Thyroid gland (tissue), 4 donors: ENCODE results near the gene ZNF438. TPM values are rescaled to one million over a fixed set of nuclear protein-coding genes. Genes with fewer than 3 reads are reported as not detected.

Experiments used
- DNase-seq, 2 donors: peaks; one replicate each; pipeline ENCODE4 v3.0.0-alpha.2; 2019
- H3K27ac ChIP-seq, 3 donors: fragments of 200-600 bp; sonication (generic); 1 replicate in 2 of 3; 2 replicates in 1 of 3; pipeline ENCODE4 v1.5.1; 2016 to 2019; ENCODE audit warnings: mild to moderate bottlenecking in 1 of 3, moderate library complexity in 1 of 3
- H3K27me3 ChIP-seq: fragments of 200-600 bp; sonication (generic); one replicate; pipeline ENCODE4 v1.5.1; 2019
- H3K36me3 ChIP-seq, 2 donors: fragments of 200-600 bp; sonication (generic); one replicate each; pipeline ENCODE4 v1.5.1; 2016 to 2019
- H3K4me1 ChIP-seq, 2 donors: fragments of 200-600 bp; sonication (generic); one replicate each; pipeline ENCODE4 v1.5.1; 2017 to 2019
- H3K4me3 ChIP-seq, 3 donors: fragments of 200-600 bp; sonication (generic); replicated peaks in 1 of 3; 1 replicate in 2 of 3; 2 replicates in 1 of 3; pipeline ENCODE4 v1.5.1; 2016; ENCODE audit warnings: mild to moderate bottlenecking in 1 of 3
- H3K9me3 ChIP-seq: fragments of 200-600 bp; sonication (generic); one replicate; pipeline ENCODE4 v1.5.1; 2017
- POLR2A ChIP-seq, 2 donors: fragments of 450-650 bp; IDR thresholded peaks; one replicate each; pipeline ENCODE4 v1.6.1; 2017; ENCODE audit warnings: antibody characterized with exemption in 2 of 2, mild to moderate bottlenecking in 2 of 2, moderate library complexity in 1 of 2
- WGBS, 2 donors: methylation state at CpG; one replicate each; pipeline ENCODE4 v1.1.5; 2017; 5-methylcytosine and 5-hydroxymethylcytosine counted together
- intact Hi-C: fragments of 100-400 bp; cut with DNase I; formaldehyde crosslinking; loops from one replicate; pipeline ENCODE4 v1.15.1; 2023
- total RNA-seq, 4 donors: library from RNA; depleted of rRNA; stranded (reverse); fragments of >200 nt; gene quantifications; one replicate each; pipeline ENCODE4 v1.2.3, GENCODE V29; 2016
- TF ChIP-seq, protein P1 (sequence below), 6 experiments: fragments of 200-600 bp in 3 of 6; fragments of 450-650 bp in 3 of 6; sonication (generic) in 3 of 6; IDR thresholded peaks; one replicate each; pipeline ENCODE4 v1.5.1; 2016 to 2019; ENCODE audit warnings: antibody characterized with exemption in 6 of 6, mild to moderate bottlenecking in 2 of 6, inconsistent platforms in 1 of 6, moderate library complexity in 1 of 6

Gene ZNF438
- total RNA-seq, 4 donors from 2014 or later: 19.2 to 21.8 (median 20.3) TPM

DNA sequence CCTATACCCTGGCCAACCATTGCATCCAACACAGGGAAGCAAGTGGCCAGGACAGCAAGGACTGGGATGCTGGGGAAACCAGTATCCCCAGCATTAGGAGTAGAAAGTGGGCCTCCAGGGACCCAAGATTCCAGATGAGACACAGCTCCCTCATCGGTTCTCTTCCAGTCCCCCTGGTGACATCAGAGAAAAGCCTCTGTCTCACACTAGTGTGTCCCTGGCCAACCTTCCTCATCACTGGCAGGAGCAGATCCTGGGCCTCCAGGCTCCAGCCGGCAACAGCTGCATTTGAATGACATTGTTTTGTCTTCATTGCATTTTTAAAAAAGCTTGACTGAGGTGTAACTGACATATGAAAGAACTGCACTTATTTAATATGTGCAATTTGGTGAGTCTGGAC is 224.8 kb downstream of the ZNF438 start:
- no peak overlapping the region for H3K4me3 ChIP-seq
- H3K9me3 ChIP-seq: no peaks in the 10 kb centered on the region
- H3K36me3 ChIP-seq: no peaks in the 10 kb centered on the region
- intact Hi-C loops: no loop called here
- H3K27ac ChIP-seq: no peak overlapping the region
- H3K27me3 ChIP-seq: no peaks in the 10 kb centered on the region
- H3K4me1 ChIP-seq: peaks cover 6 to 15% of the 10 kb centered on the region in 2 donors
- 57 to 85% methylated on average over 2 of the region's 2 CpGs for WGBS, 2 donors
- TF ChIP-seq, protein P1, sequence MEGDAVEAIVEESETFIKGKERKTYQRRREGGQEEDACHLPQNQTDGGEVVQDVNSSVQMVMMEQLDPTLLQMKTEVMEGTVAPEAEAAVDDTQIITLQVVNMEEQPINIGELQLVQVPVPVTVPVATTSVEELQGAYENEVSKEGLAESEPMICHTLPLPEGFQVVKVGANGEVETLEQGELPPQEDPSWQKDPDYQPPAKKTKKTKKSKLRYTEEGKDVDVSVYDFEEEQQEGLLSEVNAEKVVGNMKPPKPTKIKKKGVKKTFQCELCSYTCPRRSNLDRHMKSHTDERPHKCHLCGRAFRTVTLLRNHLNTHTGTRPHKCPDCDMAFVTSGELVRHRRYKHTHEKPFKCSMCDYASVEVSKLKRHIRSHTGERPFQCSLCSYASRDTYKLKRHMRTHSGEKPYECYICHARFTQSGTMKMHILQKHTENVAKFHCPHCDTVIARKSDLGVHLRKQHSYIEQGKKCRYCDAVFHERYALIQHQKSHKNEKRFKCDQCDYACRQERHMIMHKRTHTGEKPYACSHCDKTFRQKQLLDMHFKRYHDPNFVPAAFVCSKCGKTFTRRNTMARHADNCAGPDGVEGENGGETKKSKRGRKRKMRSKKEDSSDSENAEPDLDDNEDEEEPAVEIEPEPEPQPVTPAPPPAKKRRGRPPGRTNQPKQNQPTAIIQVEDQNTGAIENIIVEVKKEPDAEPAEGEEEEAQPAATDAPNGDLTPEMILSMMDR (IDR thresholded peaks at IDR 0.05): no peak
- TF ChIP-seq POLR2A (IDR thresholded peaks at IDR 0.05): no peak
- no peak for DNase-seq

DNA sequence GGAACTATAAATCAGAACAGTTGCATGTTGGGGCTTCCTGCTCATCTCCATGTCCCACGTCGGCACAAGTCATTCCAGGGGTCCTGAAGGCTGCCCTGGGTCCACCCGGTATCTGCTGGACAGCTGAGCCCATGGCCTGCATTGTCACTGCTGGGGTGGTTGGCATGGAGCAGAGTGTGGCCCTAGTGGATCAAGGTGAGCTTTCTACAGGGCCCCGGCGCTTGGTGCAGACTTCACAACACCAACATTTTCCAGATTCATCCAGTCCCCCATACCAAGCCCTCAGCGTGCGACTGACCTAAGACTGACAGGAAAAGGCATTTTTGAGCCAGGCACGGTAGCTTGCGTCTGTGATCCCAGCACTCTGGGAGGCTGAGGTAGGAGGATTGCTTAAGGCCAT is 226.6 kb downstream of the ZNF438 start:
- H3K27ac ChIP-seq: peak overlapping the region in 2 of 3 donors; percentile 9 to 12
- TF ChIP-seq, protein P1 (IDR thresholded peaks at IDR 0.05): no peak
- no peak for TF ChIP-seq POLR2A (IDR thresholded peaks at IDR 0.05)
- 89 to 93% methylated on average over 6 to 9 of the region's 9 CpGs for WGBS, 2 donors

DNA sequence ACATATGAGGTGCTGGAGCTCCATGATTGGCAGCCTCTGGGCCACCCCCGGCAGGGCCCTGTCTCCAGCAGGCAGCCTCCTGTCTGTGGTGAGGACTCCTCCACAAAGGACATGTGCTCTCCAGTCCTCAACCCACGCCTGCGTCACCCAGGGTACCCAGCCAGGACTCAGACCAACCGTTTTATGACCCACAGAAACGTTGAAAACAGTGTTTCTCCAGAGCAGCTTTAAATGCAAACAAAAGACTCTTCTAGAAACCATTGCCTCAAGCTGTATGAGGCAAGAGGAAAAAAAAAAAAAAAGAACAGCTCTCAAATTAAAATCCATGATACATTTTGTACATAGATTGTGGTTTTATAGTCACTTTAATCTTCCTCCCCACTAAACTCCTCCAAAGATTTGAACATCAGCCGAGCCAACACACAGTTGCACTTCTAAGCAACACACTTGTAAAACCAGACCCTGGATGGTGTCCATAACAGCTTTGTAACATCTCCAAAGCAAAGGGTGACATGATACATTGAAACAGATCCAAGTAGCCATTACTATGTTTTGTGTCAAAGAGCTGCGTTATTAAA is 227.1 kb downstream of the ZNF438 start:
- DNase-seq: no peak
- no peaks in the 10 kb centered on the region for H3K36me3 ChIP-seq
- H3K27ac ChIP-seq: peak overlapping the region in 2 of 3 donors; percentile 9 to 12
- no peak overlapping the region for H3K4me3 ChIP-seq
- H3K9me3 ChIP-seq: no peaks in the 10 kb centered on the region
- intact Hi-C loops: no loop called here
- no peaks in the 10 kb centered on the region for H3K4me1 ChIP-seq
- TF ChIP-seq, protein P1 (IDR thresholded peaks at IDR 0.05): no peak
- TF ChIP-seq POLR2A (IDR thresholded peaks at IDR 0.05): no peak
- 68 to 76% methylated on average over 7 of the region's 7 CpGs for WGBS, 2 donors
- H3K27me3 ChIP-seq: no peaks in the 10 kb centered on the region

More for the DNA sequence above, 226.6 kb downstream of the ZNF438 start:
- intact Hi-C loops: no loop called here
- H3K9me3 ChIP-seq: no peaks in the 10 kb centered on the region
- no peak for DNase-seq
- H3K4me3 ChIP-seq: no peak overlapping the region
- no peaks in the 10 kb centered on the region for H3K4me1 ChIP-seq
- H3K27me3 ChIP-seq: no peaks in the 10 kb centered on the region
- no peaks in the 10 kb centered on the region for H3K36me3 ChIP-seq

DNA sequence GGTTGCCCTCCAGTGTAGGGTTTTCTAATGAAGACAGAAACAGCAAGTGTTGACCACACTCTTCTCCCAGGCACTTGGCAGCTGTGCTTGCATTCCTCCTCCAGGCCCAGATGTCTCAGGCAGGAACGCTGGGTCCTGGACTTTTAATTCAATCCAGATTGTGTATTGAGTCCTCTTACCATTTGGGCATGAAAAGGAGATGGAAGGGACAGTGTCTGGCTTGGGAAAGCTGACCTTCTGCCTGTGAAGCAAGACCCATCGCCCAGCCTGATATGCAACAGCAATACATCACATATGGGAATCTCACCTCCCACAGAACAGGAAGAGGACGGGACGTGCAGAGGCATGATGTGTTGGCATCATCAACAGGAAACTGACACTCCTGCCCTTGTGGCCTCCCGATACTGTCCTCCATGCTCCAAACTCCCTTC is 227.8 kb downstream of the ZNF438 start:
- WGBS, 2 donors: 61 to 75% methylated on average over 5 of the region's 5 CpGs
- H3K4me1 ChIP-seq: no peaks in the 10 kb centered on the region
- H3K27me3 ChIP-seq: no peaks in the 10 kb centered on the region
- H3K9me3 ChIP-seq: no peaks in the 10 kb centered on the region
- intact Hi-C loops: no loop called here
- TF ChIP-seq, protein P1 (IDR thresholded peaks at IDR 0.05): no peak
- TF ChIP-seq POLR2A (IDR thresholded peaks at IDR 0.05): no peak
- H3K4me3 ChIP-seq: no peak overlapping the region
- peak overlapping the region in 1 of 3 donors; percentile 14 for H3K27ac ChIP-seq
- no peak for DNase-seq
- H3K36me3 ChIP-seq: no peaks in the 10 kb centered on the region

DNA sequence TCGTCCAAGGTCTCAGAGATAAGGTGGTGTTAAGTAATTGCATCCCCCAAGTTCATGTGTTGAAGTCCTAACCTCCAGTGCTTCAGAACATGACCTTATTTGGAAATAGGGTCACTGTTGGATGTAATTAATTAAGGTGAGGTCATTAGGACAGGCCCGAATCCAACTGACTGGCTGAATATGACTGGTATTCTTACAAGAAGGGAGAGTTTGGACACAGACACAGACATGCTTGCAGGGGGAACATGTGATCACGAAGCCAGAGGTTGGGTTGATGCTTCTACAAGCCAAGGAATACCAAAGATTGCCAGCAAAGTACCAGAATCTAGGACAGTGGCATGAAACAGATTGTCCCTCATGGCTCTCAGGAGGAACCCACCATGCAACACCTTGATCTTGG is 228.6 kb downstream of the ZNF438 start:
- DNase-seq: no peak
- TF ChIP-seq, protein P1 (IDR thresholded peaks at IDR 0.05): no peak
- no peak for TF ChIP-seq POLR2A (IDR thresholded peaks at IDR 0.05)
- H3K4me1 ChIP-seq: no peaks in the 10 kb centered on the region
- no peaks in the 10 kb centered on the region for H3K27me3 ChIP-seq
- no peak overlapping the region for H3K4me3 ChIP-seq
- H3K36me3 ChIP-seq: no peaks in the 10 kb centered on the region
- intact Hi-C loops: no loop called here
- no peaks in the 10 kb centered on the region for H3K9me3 ChIP-seq
- WGBS, 2 donors: 89 to 94% methylated on average over 3 of the region's 3 CpGs
- peak overlapping the region in 1 of 3 donors; percentile 14 for H3K27ac ChIP-seq
